ENCODE results near the gene GPC5. TPM values are rescaled to one million over a fixed set of nuclear protein-coding genes. Genes with fewer than 3 reads are reported as not detected.

Gene GPC5
- total and polyA plus RNA-seq, 9 of the 15 experiments (the other 6 are each of a cell fraction or from before 2014, with no cell fraction given): 0.18 to 0.27 TPM; not detected in 7

DNA sequence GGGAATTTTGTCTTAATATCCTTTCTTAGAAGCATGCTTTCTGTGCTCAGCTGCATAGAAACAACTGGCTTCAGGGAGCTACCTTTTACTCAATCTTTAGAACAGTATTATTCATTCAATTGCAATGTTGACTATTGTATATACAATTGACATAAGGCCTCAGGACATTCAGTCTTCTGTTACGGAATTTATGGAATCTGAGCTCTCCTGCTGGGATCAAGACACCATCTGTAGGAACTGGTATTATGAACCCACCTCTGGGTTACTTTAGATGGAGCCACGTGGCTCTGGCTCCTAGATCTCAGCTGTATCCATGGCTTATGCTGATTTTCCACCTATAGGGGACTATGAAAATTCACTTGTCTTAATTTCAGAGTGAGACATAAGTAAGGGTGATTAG, 1112.0 kb downstream of the GPC5 start:
- intact Hi-C loops (cut with micrococcal nuclease): no loop called here

More for the DNA sequence above, 1112.0 kb downstream of the GPC5 start:
- peaks cover 3% of the 10 kb centered on the region; the same call in 1 of the 2 replicates for H3K9me3 ChIP-seq (replicated peaks; ENCODE audit: control insufficient read depth, insufficient read depth, low read depth, low read length)
- H3K9ac ChIP-seq (ENCODE audit: insufficient read depth in 1 of 2, low read depth in 2 of 2, low read length in 2 of 2): no peak overlapping the region
- no peak overlapping the region for H3K27ac ChIP-seq (ENCODE audit: extremely low read depth, low read depth, low read length)
- H4K20me1 ChIP-seq (replicated peaks; ENCODE audit: control insufficient read depth, insufficient read depth, low read length): no peaks in the 10 kb centered on the region
- TF ChIP-seq CBX2 (IDR thresholded peaks at IDR 0.05; ENCODE audit: insufficient read depth, low read length, poor library complexity, severe bottlenecking): no peak
- TF ChIP-seq IRF2 (CRISPR knock-in tag; IDR thresholded peaks at IDR 0.05): no peak
- no peak for TF ChIP-seq EGR1 (conservative IDR thresholded peaks at IDR 0.05)
- no peak for TF ChIP-seq NCOA4 (IDR thresholded peaks at IDR 0.05; ENCODE audit: partially characterized antibody)
- no peak for TF ChIP-seq TOE1 (IDR thresholded peaks at IDR 0.05; ENCODE audit: borderline replicate concordance)
- no peak for TF ChIP-seq TOE1 (CRISPR knock-in tag; IDR thresholded peaks at IDR 0.05; ENCODE audit: borderline replicate concordance, low read depth)
- 0 out of 2 replicates have a peak, but pooled peaks have one; percentile 42 for TF ChIP-seq KLF10 (CRISPR knock-in tag; IDR thresholded peaks at IDR 0.05)
- TF ChIP-seq FOXJ3 (CRISPR knock-in tag; IDR thresholded peaks at IDR 0.05): peak; percentile 52; the same call in 1 of the 2 replicates
- TF ChIP-seq, protein P1, sequence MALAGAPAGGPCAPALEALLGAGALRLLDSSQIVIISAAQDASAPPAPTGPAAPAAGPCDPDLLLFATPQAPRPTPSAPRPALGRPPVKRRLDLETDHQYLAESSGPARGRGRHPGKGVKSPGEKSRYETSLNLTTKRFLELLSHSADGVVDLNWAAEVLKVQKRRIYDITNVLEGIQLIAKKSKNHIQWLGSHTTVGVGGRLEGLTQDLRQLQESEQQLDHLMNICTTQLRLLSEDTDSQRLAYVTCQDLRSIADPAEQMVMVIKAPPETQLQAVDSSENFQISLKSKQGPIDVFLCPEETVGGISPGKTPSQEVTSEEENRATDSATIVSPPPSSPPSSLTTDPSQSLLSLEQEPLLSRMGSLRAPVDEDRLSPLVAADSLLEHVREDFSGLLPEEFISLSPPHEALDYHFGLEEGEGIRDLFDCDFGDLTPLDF (CRISPR knock-in tag; IDR thresholded peaks at IDR 0.05): no peak
- TF ChIP-seq, protein P2, sequence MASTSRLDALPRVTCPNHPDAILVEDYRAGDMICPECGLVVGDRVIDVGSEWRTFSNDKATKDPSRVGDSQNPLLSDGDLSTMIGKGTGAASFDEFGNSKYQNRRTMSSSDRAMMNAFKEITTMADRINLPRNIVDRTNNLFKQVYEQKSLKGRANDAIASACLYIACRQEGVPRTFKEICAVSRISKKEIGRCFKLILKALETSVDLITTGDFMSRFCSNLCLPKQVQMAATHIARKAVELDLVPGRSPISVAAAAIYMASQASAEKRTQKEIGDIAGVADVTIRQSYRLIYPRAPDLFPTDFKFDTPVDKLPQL (IDR thresholded peaks at IDR 0.05; ENCODE audit: extremely low read depth, insufficient read length): no peak
- TF ChIP-seq SMARCB1 (IDR thresholded peaks at IDR 0.05; ENCODE audit: insufficient read length, low read depth): no peak
- TF ChIP-seq, protein P3, sequence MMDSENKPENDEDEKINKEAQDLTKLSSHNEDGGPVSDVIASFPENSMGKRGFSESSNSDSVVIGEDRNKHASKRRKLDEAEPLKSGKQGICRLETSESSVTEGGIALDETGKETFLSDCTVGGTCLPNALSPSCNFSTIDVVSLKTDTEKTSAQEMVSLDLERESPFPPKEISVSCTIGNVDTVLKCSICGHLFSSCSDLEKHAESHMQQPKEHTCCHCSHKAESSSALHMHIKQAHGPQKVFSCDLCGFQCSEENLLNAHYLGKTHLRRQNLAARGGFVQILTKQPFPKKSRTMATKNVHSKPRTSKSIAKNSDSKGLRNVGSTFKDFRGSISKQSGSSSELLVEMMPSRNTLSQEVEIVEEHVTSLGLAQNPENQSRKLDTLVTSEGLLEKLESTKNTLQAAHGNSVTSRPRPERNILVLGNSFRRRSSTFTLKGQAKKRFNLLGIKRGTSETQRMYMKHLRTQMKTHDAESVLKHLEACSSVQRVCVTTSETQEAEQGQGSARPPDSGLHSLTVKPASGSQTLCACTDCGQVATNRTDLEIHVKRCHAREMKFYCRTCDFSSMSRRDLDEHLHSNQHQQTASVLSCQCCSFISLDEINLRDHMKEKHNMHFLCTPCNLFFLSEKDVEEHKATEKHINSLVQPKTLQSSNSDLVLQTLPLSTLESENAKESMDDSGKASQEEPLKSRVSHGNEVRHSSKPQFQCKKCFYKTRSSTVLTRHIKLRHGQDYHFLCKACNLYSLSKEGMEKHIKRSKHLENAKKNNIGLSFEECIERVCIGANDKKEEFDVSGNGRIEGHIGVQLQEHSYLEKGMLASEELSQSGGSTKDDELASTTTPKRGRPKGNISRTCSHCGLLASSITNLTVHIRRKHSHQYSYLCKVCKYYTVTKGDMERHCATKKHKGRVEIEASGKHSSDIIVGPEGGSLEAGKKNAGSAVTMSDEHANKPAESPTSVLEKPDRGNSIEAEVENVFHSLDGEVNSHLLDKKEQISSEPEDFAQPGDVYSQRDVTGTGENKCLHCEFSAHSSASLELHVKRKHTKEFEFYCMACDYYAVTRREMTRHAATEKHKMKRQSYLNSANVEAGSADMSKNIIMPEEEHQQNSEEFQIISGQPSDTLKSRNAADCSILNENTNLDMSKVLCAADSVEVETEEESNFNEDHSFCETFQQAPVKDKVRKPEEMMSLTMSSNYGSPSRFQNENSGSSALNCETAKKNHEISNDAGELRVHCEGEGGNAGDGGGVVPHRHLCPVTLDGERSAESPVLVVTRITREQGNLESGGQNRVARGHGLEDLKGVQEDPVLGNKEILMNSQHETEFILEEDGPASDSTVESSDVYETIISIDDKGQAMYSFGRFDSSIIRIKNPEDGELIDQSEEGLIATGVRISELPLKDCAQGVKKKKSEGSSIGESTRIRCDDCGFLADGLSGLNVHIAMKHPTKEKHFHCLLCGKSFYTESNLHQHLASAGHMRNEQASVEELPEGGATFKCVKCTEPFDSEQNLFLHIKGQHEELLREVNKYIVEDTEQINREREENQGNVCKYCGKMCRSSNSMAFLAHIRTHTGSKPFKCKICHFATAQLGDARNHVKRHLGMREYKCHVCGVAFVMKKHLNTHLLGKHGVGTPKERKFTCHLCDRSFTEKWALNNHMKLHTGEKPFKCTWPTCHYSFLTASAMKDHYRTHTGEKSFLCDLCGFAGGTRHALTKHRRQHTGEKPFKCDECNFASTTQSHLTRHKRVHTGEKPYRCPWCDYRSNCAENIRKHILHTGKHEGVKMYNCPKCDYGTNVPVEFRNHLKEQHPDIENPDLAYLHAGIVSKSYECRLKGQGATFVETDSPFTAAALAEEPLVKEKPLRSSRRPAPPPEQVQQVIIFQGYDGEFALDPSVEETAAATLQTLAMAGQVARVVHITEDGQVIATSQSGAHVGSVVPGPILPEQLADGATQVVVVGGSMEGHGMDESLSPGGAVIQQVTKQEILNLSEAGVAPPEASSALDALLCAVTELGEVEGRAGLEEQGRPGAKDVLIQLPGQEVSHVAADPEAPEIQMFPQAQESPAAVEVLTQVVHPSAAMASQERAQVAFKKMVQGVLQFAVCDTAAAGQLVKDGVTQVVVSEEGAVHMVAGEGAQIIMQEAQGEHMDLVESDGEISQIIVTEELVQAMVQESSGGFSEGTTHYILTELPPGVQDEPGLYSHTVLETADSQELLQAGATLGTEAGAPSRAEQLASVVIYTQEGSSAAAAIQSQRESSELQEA (IDR thresholded peaks at IDR 0.05; ENCODE audit: low read depth): no peak
- H3K36me3 ChIP-seq (ENCODE audit: control insufficient read depth, insufficient read depth, low read length): no peaks in the 10 kb centered on the region
- H3K9me1 ChIP-seq (ENCODE audit: control insufficient read depth, insufficient read depth, low read length): no peaks in the 10 kb centered on the region
- CTCF ChIA-PET (ENCODE audit: low intra/inter-chr PET ratio): no interaction called here
- DNase-seq (ENCODE audit: extremely low read depth in 1 of 4, low spot score in 3 of 4) (no peak), ATAC-seq (no peak), FAIRE-seq (no peak)
- no peaks in the 10 kb centered on the region for H3K4me1 ChIP-seq (replicated peaks in 1 of 2; ENCODE audit: control insufficient read depth in 2 of 2, insufficient read depth in 2 of 2, low read length in 2 of 2)
- H3K4me2 ChIP-seq (ENCODE audit: insufficient read depth, low read length): no peak overlapping the region
- H3K4me3 ChIP-seq: no peak overlapping the region
- no peaks in the 10 kb centered on the region for H3K79me2 ChIP-seq (ENCODE audit: control insufficient read depth, insufficient read depth, low read length)
- in situ Hi-C loops (cut with MboI): no loop called here
- POLR2A ChIA-PET: interaction anchor here (1.2 kb wide), 1 partner anchor 10 kb away, joined by 4 read pairs; no protein-coding TSS in a partner anchor
- BruUV-seq (replicated peaks): no TSS peak
- H2AFZ ChIP-seq (ENCODE audit: low read depth, low read length): no peak overlapping the region
- WGBS (ENCODE audit: insufficient coverage, low coverage, missing lambda C conversion rate): under 1% methylated on average over 2 of the region's 2 CpGs
- no peaks in the 10 kb centered on the region for H3K27me3 ChIP-seq (ENCODE audit: control insufficient read depth in 2 of 2, insufficient read depth in 2 of 2, low read length in 2 of 2)
